ENCODE measurements around the gene DHRS2. TPM values are rescaled to one million over a fixed set of nuclear protein-coding genes. Genes with fewer than 3 reads are reported as not detected.

Gene DHRS2
- total and polyA plus RNA-seq, 2 of the 4 experiments (the other 2 are of a cell fraction) = 0.12 to 0.18 TPM

DNA sequence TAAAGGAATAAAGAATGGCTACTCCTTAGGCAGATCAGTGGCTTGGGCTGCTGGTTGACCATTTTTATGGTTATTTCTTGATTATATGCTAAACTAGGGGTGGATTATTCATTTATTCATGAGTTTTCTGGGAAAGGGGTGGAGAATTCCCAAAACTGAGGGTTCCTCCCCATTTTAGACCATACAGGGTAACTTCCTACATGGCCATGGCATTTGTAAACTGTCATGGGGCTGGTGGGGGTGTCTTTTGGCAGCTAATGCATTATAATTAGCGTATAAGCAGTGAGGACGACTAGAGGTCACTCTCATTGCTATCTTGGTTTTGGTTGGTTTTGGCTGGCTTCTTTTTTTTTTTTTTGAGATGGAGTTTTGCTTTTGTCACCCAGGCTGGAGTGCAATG, 32.0 kb upstream of the DHRS2 start:
- H4K8ac ChIP-seq (ENCODE audit: low read depth in 2 of 2, low read length in 2 of 2) = no peak overlapping the region

More for the DNA sequence above, 32.0 kb upstream of the DHRS2 start:
- Histone ChIP-seq H3K4ac (ENCODE audit: low read depth, low read length) (no peak overlapping the region), H3K27me3 (ENCODE audit: control insufficient read depth, insufficient read depth, low read length) (peaks cover 5% of the 10 kb centered on the region), H2BK20ac (ENCODE audit: low read depth, low read length) (no peak overlapping the region), H2AK9ac (replicated peaks; ENCODE audit: low read depth, low read length, poor library complexity) (no peak overlapping the region), H2AK5ac (ENCODE audit: low read depth, low read length) (no peak overlapping the region), H3K27ac (ENCODE audit: insufficient read depth, low read length) (no peak overlapping the region), H3K18ac (ENCODE audit: low read depth, low read length) (no peak overlapping the region), H2BK15ac (ENCODE audit: low read depth, low read length) (no peak overlapping the region), H3K23ac (ENCODE audit: low read depth, low read length) (no peak overlapping the region), H4K91ac (ENCODE audit: insufficient read depth, low read depth, low read length) (no peak overlapping the region), H3K14ac (replicated peaks; ENCODE audit: low read depth, low read length) (no peak overlapping the region), H4K5ac (ENCODE audit: low read depth, low read length) (no peak overlapping the region), H2BK5ac (ENCODE audit: low read depth, low read length, poor library complexity, severe bottlenecking) (no peak overlapping the region), H2AFZ (replicated peaks; ENCODE audit: low read length, poor library complexity) (no peak overlapping the region), H3K9ac (ENCODE audit: low read depth, low read length) (no peak overlapping the region), H3K56ac (ENCODE audit: extremely low read depth, insufficient read depth, low read length) (no peak overlapping the region), H3K4me3 (ENCODE audit: insufficient read depth, low read depth, low read length) (no peak overlapping the region), H4K20me1 (ENCODE audit: insufficient read depth, low read length) (no peaks in the 10 kb centered on the region), H2BK120ac (ENCODE audit: low read depth, low read length) (no peak overlapping the region), H3K4me2 (ENCODE audit: low read depth, low read length) (no peak overlapping the region), H3K79me1 (ENCODE audit: low read depth in 1 of 2, low read length in 2 of 2) (no peaks in the 10 kb centered on the region), H3K36me3 (ENCODE audit: control insufficient read depth, insufficient read depth, low read length) (no peaks in the 10 kb centered on the region), H3K9me1 (ENCODE audit: insufficient read depth, low read length) (no peaks in the 10 kb centered on the region), H3K4me1 (ENCODE audit: control insufficient read depth, insufficient read depth, low read length) (no peaks in the 10 kb centered on the region), H3K9me3 (ENCODE audit: control insufficient read depth, insufficient read depth, low read length) (no peaks in the 10 kb centered on the region)
- BruUV-seq (replicated peaks) = no TSS peak
- WGBS, 2 experiments (ENCODE audit: extremely low coverage in 2 of 2, insufficient read length in 1 of 2) = 20% methylated on average over 1 of the region's 2 CpGs; no CpG with 5 or more reads in 1 of the 2 experiments
- TF ChIP-seq CHD1 (IDR thresholded peaks at IDR 0.05; ENCODE audit: low read depth, low read length) (no peak), BHLHE40 (IDR thresholded peaks at IDR 0.05; ENCODE audit: low read depth, low read length) (no peak), CEBPB (IDR thresholded peaks at IDR 0.05; ENCODE audit: low read depth, low read length) (no peak), POLR2A (IDR thresholded peaks at IDR 0.05; ENCODE audit: low read depth, low read length) (no peak), MAZ (IDR thresholded peaks at IDR 0.05; ENCODE audit: borderline replicate concordance, low read depth, low read length) (no peak)
- DNase-seq = no peak
- in situ Hi-C loops (cut with MboI; ENCODE audit: low sequenced_read_pairs) (no loop called here), intact Hi-C loops (cut with micrococcal nuclease) (no loop called here), dilution Hi-C loops (cut with HindIII; ENCODE audit: low sequenced_read_pairs, unreplicated experiment) (no loop called here)
- no peak for ATAC-seq (ENCODE audit: low read depth)
- CTCF ChIA-PET = interaction anchor here (0.6 kb wide), 1 partner anchor 9 kb away, joined by 3 read pairs; no protein-coding TSS in a partner anchor
- POLR2A ChIA-PET (ENCODE audit: unreplicated experiment) = no interaction called here
